CD4-positive, alpha-beta memory T cell (primary cell): ENCODE measurements around the gene YLPM1. TPM values are rescaled to one million over a fixed set of nuclear protein-coding genes. Genes with fewer than 3 reads are reported as not detected.

Experiments used
- CTCF ChIA-PET: fragments of 350-600 bp; sonication (Branson Sonifier 250); formaldehyde crosslinking; loops from one replicate; lab custom pipeline; 2021; ENCODE audit warnings: inconsistent platforms; ENCODE audit not compliant: partially characterized antibody; lab: Charles Lee
- POLR2A ChIA-PET: fragments of 350-600 bp; sonication (Branson Sonifier 250); formaldehyde crosslinking; loops from one replicate; lab custom pipeline; 2021; ENCODE audit not compliant: partially characterized antibody; lab: Charles Lee
- DNase-seq, 5 donors: peaks; one replicate each; pipeline versions ENCODE4 v3.0.0 to v3.0.0-alpha.2; 2020 to 2022; ENCODE audit warnings: mixed read lengths in 1 of 5
- H3K27ac ChIP-seq: one replicate; pipeline ENCODE4 v1.7.0; 2013; ENCODE audit warnings: low read depth, low read length
- H3K27me3 ChIP-seq: 2 replicates; pipeline ENCODE4 v1.7.0; 2013; ENCODE audit warnings: mild to moderate bottlenecking, low read length, moderate library complexity; ENCODE audit not compliant: insufficient read depth
- H3K36me3 ChIP-seq: 2 replicates; pipeline ENCODE4 v1.7.0; 2013; ENCODE audit warnings: mild to moderate bottlenecking, low read length, moderate library complexity; ENCODE audit not compliant: insufficient read depth
- H3K4me1 ChIP-seq: 2 replicates; pipeline ENCODE4 v1.7.0; 2013; ENCODE audit warnings: mild to moderate bottlenecking, low read length, moderate library complexity; ENCODE audit not compliant: insufficient read depth
- H3K4me3 ChIP-seq, 2 donors: one replicate each; pipeline ENCODE4 v1.7.0; 2013; ENCODE audit warnings: low read length in 2 of 2, mild to moderate bottlenecking in 1 of 2
- H3K9me3 ChIP-seq, 2 donors: one replicate each; pipeline ENCODE4 v1.7.0; 2013; ENCODE audit warnings: low read length in 2 of 2, control low read depth in 1 of 2; ENCODE audit not compliant: control insufficient read depth in 1 of 2
- H3K27ac Mint-ChIP-seq, 7 donors: one replicate each; pipeline ENCODE4 v1.8.0; 2020 to 2021; ENCODE audit warnings: mixed read lengths in 7 of 7, mild to moderate bottlenecking in 6 of 7, inconsistent platforms in 3 of 7, moderate library complexity in 3 of 7
- H3K27me3 Mint-ChIP-seq, 2 donors: one replicate each; pipeline ENCODE4 v1.8.0; 2020 to 2021; ENCODE audit warnings: mixed read lengths in 2 of 2
- H3K36me3 Mint-ChIP-seq, 2 donors: one replicate each; pipeline ENCODE4 v1.8.0; 2020 to 2021; ENCODE audit warnings: mixed read lengths in 2 of 2, inconsistent platforms in 1 of 2, mild to moderate bottlenecking in 1 of 2
- H3K4me1 Mint-ChIP-seq, 4 donors: one replicate each; pipeline ENCODE4 v1.8.0; 2020 to 2021; ENCODE audit warnings: mixed read lengths in 4 of 4, mild to moderate bottlenecking in 1 of 4
- H3K4me3 Mint-ChIP-seq, 8 donors: one replicate each; pipeline ENCODE4 v1.8.0; 2020 to 2021; ENCODE audit warnings: mixed read lengths in 8 of 8, mild to moderate bottlenecking in 7 of 8, moderate library complexity in 6 of 8, inconsistent platforms in 3 of 8
- H3K9me3 Mint-ChIP-seq, 8 donors: one replicate each; pipeline ENCODE4 v1.8.0; 2020 to 2021; ENCODE audit warnings: mixed read lengths in 8 of 8, mild to moderate bottlenecking in 5 of 8, inconsistent platforms in 3 of 8, moderate library complexity in 1 of 8
- intact Hi-C: fragments of 100-400 bp; cut with micrococcal nuclease; formaldehyde crosslinking; loops from one replicate; pipeline ENCODE4 v1.15.1; 2023
- polyA plus RNA-seq, 2 donors: library from polyadenylated mRNA; unstranded; fragments of 300-500 nt; fragmentation: Illumina TruSeq; gene quantifications; one replicate each; pipeline ENCODE4 v1.2.3, GENCODE V29; 2021
- total RNA-seq, 2 experiments: library from RNA; stranded (reverse); gene quantifications; one replicate each; pipeline ENCODE4 v1.2.3, GENCODE V29; 2021

Gene YLPM1
- total and polyA plus RNA-seq, 4 experiments from 2014 or later = 2.5 to 90.3 (median 52.3) TPM

DNA sequence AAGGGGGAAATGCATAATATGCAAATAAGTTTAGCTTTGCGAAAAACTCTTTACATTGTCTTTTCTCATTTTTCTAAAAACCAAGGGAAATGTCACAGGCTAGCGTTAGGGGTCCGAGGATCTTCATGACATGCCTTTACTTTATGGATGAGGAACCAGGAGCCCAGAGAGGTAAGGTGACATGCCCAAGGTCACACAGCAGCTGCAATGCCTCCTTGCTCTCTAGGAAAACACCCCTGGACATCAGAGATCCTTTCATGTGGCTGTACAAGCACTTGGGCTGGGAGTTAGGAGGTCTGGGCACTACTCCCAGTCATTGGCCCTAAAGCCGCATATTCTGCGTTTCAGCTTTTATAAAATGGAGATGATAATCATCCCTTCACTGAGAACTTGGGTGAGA lies 112.1 kb downstream of the YLPM1 start:
- intact Hi-C loops = no loop called here
- no peaks in the 10 kb centered on the region for H3K9me3 Mint-ChIP-seq
- Histone ChIP-seq H3K36me3 (no peaks in the 10 kb centered on the region), H3K27me3 (no peaks in the 10 kb centered on the region), H3K4me1 (peaks cover 17% of the 10 kb centered on the region), H3K9me3 (no peaks in the 10 kb centered on the region), H3K27ac (no peak overlapping the region), H3K4me3 (no peak overlapping the region)
- no peaks in the 10 kb centered on the region for H3K27me3 Mint-ChIP-seq
- CTCF ChIA-PET = interaction anchor here (1.0 to 19.5 kb wide), 3 partner anchors 7 to 31 kb away, joined by 3 to 253 read pairs (median 139); no protein-coding TSS in a partner anchor
- no peak for DNase-seq
- H3K36me3 Mint-ChIP-seq = no peaks in the 10 kb centered on the region
- peaks cover 21 to 36% (median 29%) of the 10 kb centered on the region in 4 donors for H3K4me1 Mint-ChIP-seq
- peak overlapping the region in 5 of 8 donors; percentile 18 to 77 (median 52) for H3K4me3 Mint-ChIP-seq
- H3K27ac Mint-ChIP-seq = peak overlapping the region in 4 of 7 donors; percentile 33 to 70 (median 60)
- POLR2A ChIA-PET = interaction anchor here (0.6 to 8.8 kb wide), 3 partner anchors 8 to 36 kb away, joined by 3 to 94 read pairs (median 4); partner anchors contain the start of gene DLST

GRCh38 chr14:74875941-74876913 lies 113.1 kb downstream of the YLPM1 start, which contains the start of gene PROX2:
Gene PROX2, minus strand, starts transcription at chr14:74876145. Its CDS starts 12,311 bp downstream, at chr14:74863834.
- Histone ChIP-seq H3K27me3 (no peaks in the 10 kb centered on the region), H3K4me3 (no peak within 1 kb of the TSS), H3K4me1 (peaks cover 27% of the 10 kb centered on the region), H3K9me3 (no peaks in the 10 kb centered on the region), H3K36me3 (no peaks in the 10 kb centered on the region), H3K27ac (no peak within 1 kb of the TSS)
- H3K4me1 Mint-ChIP-seq = peaks cover 26 to 47% (median 36%) of the 10 kb centered on the region in 4 donors
- DNase-seq = no peak
- intact Hi-C loops = no loop called here
- H3K4me3 Mint-ChIP-seq = peak within 1 kb of the TSS in 7 of 8 donors; percentile 37 to 77 (median 64)
- ChIA-PET POLR2A (interaction anchor here (0.6 to 1.6 kb wide), 6 partner anchors 9 to 1087 kb away, joined by 3 to 9 read pairs (median 4); no protein-coding TSS in a partner anchor), CTCF (interaction anchor here (0.7 to 19.5 kb wide), 5 partner anchors 8 to 268 kb away, joined by 3 to 253 read pairs (median 4); no protein-coding TSS in a partner anchor)
- no peaks in the 10 kb centered on the region for H3K9me3 Mint-ChIP-seq
- H3K36me3 Mint-ChIP-seq = peaks cover 0 to 4% of the 10 kb centered on the region in 2 donors
- H3K27ac Mint-ChIP-seq = peak within 1 kb of the TSS in 6 of 7 donors; percentile 58 to 95 (median 74)
- no peaks in the 10 kb centered on the region for H3K27me3 Mint-ChIP-seq

DNA sequence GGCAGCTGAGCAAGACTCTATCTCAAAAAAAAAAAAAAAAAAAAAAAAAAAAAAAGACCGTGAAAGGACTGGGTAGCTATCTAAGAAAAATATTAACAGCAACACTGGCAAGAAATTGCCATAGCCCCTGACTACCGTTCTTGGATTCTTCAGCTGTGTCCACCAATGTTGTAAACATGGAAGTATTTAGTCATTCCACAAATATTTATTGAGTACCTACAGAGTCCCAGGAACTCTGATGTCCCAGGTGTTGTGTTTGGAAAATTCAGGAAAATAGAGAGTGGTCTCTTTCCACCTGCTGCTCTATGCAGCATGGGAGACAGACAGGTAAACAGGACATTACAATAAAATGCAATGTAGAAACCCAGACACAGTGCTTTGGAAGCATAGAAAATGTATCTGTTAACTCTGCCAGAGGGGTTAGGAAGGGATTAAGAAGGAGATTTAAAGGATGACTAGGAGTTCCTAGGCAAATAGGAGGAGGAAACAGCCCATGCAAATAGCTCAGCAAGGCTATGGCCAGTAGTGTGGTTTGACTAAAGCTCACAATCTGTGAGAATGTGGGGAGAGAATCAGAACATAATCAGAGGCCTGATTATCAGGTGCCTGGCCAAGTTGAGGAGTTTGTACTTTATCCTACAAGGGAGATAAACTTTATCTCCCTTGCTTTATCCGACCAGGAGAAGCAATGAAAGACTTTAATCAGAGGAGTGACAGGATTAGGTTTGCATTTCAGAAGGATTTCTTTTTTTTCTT lies 116.5 kb downstream of the YLPM1 start:
- Mint-ChIP-seq H3K9me3 (no peaks in the 10 kb centered on the region), H3K27me3 (no peaks in the 10 kb centered on the region), H3K4me1 (peaks cover 43 to 70% (median 56%) of the 10 kb centered on the region in 4 donors), H3K36me3 (peaks cover 0 to 22% of the 10 kb centered on the region in 2 donors), H3K27ac (peak overlapping the region; percentile 56 to 93 (median 77)), H3K4me3 (peak overlapping the region in 7 of 8 donors; percentile 1 to 71 (median 41))
- no peak overlapping the region for H3K27ac ChIP-seq
- intact Hi-C loops = loop anchor here (2.0 to 5.0 kb wide), 2 partner anchors 13 to 117 kb away; partner anchors contain the start of gene YLPM1
- H3K4me3 ChIP-seq = no peak overlapping the region
- H3K27me3 ChIP-seq = no peaks in the 10 kb centered on the region
- CTCF ChIA-PET = interaction anchor here (1.0 to 19.5 kb wide), 6 partner anchors 8 to 27 kb away, joined by 3 to 253 read pairs (median 14); no protein-coding TSS in a partner anchor
- no peaks in the 10 kb centered on the region for H3K36me3 ChIP-seq
- peaks cover 49% of the 10 kb centered on the region for H3K4me1 ChIP-seq
- no peak for DNase-seq
- POLR2A ChIA-PET = interaction anchor here (1.9 to 8.1 kb wide), 2 partner anchors 9 to 123 kb away, joined by 6 to 94 read pairs; partner anchors contain the start of gene EIF2B2
- H3K9me3 ChIP-seq = no peaks in the 10 kb centered on the region

GRCh38 chr14:74881431-74882102 lies 118.5 kb downstream of the YLPM1 start, which contains the start of gene DLST:
Gene DLST, plus strand, starts transcription at chr14:74881916. Its CDS starts 38 bp downstream, at chr14:74881954.
- POLR2A ChIA-PET = interaction anchor here (0.5 to 8.1 kb wide), 19 partner anchors 9 to 366 kb away, joined by 3 to 94 read pairs (median 5); partner anchors contain the start of genes EIF2B2, RPS6KL1 and YLPM1
- Histone ChIP-seq H3K4me1 (peaks cover 53% of the 10 kb centered on the region), H3K27ac (peak within 1 kb of the TSS; percentile 87), H3K36me3 (peaks cover 6% of the 10 kb centered on the region), H3K4me3 (peak within 1 kb of the TSS; percentile 44 to 98), H3K9me3 (no peaks in the 10 kb centered on the region), H3K27me3 (no peaks in the 10 kb centered on the region)
- Mint-ChIP-seq H3K4me1 (peaks cover 49 to 75% (median 62%) of the 10 kb centered on the region in 4 donors), H3K27ac (peak within 1 kb of the TSS; percentile 93 to 100 (median 100)), H3K27me3 (no peaks in the 10 kb centered on the region), H3K36me3 (peaks cover 3 to 40% of the 10 kb centered on the region in 2 donors), H3K4me3 (peak within 1 kb of the TSS; percentile 96 to 100 (median 99)), H3K9me3 (no peaks in the 10 kb centered on the region)
- CTCF ChIA-PET = interaction anchor here (1.2 to 19.5 kb wide), 6 partner anchors 9 to 269 kb away, joined by 3 to 253 read pairs (median 7); partner anchors contain the start of gene LTBP2
- peak; percentile 82 to 87 (median 83) for DNase-seq
- intact Hi-C loops = loop anchor here (1.0 to 5.0 kb wide), 3 partner anchors 15 to 121 kb away; partner anchors contain the start of genes EIF2B2 and YLPM1

GRCh38 chr14:74882103-74882920 lies 119.2 kb downstream of the YLPM1 start:
- H3K27ac ChIP-seq = peak overlapping the region; percentile 87
- H3K4me1 ChIP-seq = peaks cover 55% of the 10 kb centered on the region
- Mint-ChIP-seq H3K36me3 (peaks cover 3 to 42% of the 10 kb centered on the region in 2 donors), H3K4me3 (peak overlapping the region; percentile 96 to 100 (median 99)), H3K9me3 (no peaks in the 10 kb centered on the region), H3K27ac (peak overlapping the region; percentile 93 to 100 (median 100)), H3K27me3 (no peaks in the 10 kb centered on the region), H3K4me1 (peaks cover 49 to 75% (median 62%) of the 10 kb centered on the region in 4 donors)
- intact Hi-C loops = loop anchor here (1.0 to 5.0 kb wide), 2 partner anchors 120 kb away; partner anchors contain the start of genes EIF2B2 and YLPM1
- H3K4me3 ChIP-seq = peak overlapping the region; percentile 44 to 98
- ChIA-PET POLR2A (interaction anchor here (0.5 to 8.1 kb wide), 16 partner anchors 8 to 293 kb away, joined by 3 to 94 read pairs (median 5); partner anchors contain the start of genes ACYP1, RPS6KL1 and YLPM1), CTCF (interaction anchor here (0.7 to 19.5 kb wide), 7 partner anchors 10 to 270 kb away, joined by 3 to 253 read pairs (median 8); partner anchors contain the start of gene LTBP2)
- no peaks in the 10 kb centered on the region for H3K9me3 ChIP-seq
- no peaks in the 10 kb centered on the region for H3K27me3 ChIP-seq
- peak; percentile 70 to 80 (median 74) for DNase-seq
- peaks cover 6% of the 10 kb centered on the region for H3K36me3 ChIP-seq
